Osteocyte (in vitro differentiated cells): Measurements from ENCODE around the gene UCN3. TPM values are rescaled to one million over a fixed set of nuclear protein-coding genes. Genes with fewer than 3 reads are reported as not detected.

ENCODE experiments used
- DNase-seq: peaks from one replicate; pipeline ENCODE4 v3.0.0; 2021; ENCODE audit warnings: mixed read lengths; ENCODE audit not compliant: unreplicated experiment; ENCODE audit errors: extremely low spot score
- H3K27ac Mint-ChIP-seq: one replicate; pipeline ENCODE4 v1.8.0; 2021; ENCODE audit warnings: mild to moderate bottlenecking, mixed read lengths; ENCODE audit not compliant: unreplicated experiment
- H3K27me3 Mint-ChIP-seq: one replicate; pipeline ENCODE4 v1.8.0; 2021; ENCODE audit warnings: mixed read lengths; ENCODE audit not compliant: unreplicated experiment
- H3K36me3 Mint-ChIP-seq: one replicate; pipeline ENCODE4 v1.8.0; 2021; ENCODE audit warnings: mixed read lengths; ENCODE audit not compliant: unreplicated experiment
- H3K4me1 Mint-ChIP-seq: one replicate; pipeline ENCODE4 v1.8.0; 2021; ENCODE audit warnings: mixed read lengths; ENCODE audit not compliant: unreplicated experiment
- H3K4me3 Mint-ChIP-seq: one replicate; pipeline ENCODE4 v1.8.0; 2021; ENCODE audit warnings: mild to moderate bottlenecking, moderate library complexity, mixed read lengths; ENCODE audit not compliant: unreplicated experiment
- H3K9me3 Mint-ChIP-seq: one replicate; pipeline ENCODE4 v1.8.0; 2021; ENCODE audit warnings: mixed read lengths; ENCODE audit not compliant: unreplicated experiment
- total RNA-seq: library from RNA; stranded (reverse); gene quantifications from 2 replicates; pipeline ENCODE4 v1.2.1, GENCODE V29; 2021
- TF ChIP-seq, protein P1 (sequence below): fragments of 200-600 bp; sonication (generic); IDR thresholded peaks from 2 replicates; pipeline ENCODE4 v1.5.0; 2021; ENCODE audit warnings: antibody characterized with exemption, mild to moderate bottlenecking, moderate library complexity

The UCN3 gene
- total RNA-seq, 1 donor from 2014 or later, result not detected

DNA sequence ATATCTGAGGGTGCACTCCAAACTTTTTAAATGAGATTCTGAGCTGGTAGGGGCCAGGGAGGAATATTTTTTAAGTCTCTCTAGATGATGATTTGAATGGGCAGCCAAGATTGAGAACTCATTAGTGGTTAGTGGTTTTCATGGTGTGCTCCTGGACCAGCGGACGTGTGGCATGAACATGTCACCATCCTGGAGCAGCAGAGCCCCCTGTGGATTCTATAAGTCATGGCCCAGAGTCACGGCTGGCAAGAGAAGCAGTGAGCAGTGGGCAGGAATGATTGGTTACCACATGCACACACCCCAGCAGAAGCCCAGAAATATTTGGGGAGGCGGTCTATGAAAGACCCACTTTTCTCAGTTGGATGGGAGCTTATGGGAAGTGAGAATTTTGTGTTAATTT is 21.2 kb upstream of the UCN3 start:
- Mint-ChIP-seq H3K4me1 (no peaks in the 10 kb centered on the region), H3K9me3 (no peaks in the 10 kb centered on the region), H3K27me3 (peaks cover 11% of the 10 kb centered on the region), H3K36me3 (no peaks in the 10 kb centered on the region), H3K27ac (no peak overlapping the region), H3K4me3 (no peak overlapping the region)
- TF ChIP-seq, protein P1, sequence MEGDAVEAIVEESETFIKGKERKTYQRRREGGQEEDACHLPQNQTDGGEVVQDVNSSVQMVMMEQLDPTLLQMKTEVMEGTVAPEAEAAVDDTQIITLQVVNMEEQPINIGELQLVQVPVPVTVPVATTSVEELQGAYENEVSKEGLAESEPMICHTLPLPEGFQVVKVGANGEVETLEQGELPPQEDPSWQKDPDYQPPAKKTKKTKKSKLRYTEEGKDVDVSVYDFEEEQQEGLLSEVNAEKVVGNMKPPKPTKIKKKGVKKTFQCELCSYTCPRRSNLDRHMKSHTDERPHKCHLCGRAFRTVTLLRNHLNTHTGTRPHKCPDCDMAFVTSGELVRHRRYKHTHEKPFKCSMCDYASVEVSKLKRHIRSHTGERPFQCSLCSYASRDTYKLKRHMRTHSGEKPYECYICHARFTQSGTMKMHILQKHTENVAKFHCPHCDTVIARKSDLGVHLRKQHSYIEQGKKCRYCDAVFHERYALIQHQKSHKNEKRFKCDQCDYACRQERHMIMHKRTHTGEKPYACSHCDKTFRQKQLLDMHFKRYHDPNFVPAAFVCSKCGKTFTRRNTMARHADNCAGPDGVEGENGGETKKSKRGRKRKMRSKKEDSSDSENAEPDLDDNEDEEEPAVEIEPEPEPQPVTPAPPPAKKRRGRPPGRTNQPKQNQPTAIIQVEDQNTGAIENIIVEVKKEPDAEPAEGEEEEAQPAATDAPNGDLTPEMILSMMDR, result no peak
- no peak for DNase-seq

DNA sequence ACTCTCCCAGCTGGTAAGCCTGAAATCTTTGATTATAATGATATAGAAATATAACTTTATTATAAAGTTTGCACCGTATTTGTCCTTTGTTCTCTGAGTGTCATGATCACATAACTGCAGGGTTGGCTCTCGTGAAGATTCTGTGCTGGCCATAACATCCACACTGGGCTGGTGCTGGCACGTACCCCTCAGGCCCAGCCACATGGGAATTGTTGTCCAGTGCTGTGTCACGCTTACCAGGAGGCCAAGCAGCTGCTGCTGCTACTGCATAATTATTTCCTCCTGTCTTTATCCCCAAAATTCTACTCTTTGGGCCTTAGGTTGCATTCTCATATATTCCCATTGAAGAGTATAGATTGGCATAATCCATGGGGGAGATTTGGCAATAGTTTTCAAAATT is 20.8 kb upstream of the UCN3 start:
- H3K27ac Mint-ChIP-seq, result no peak overlapping the region
- DNase-seq, result no peak
- H3K36me3 Mint-ChIP-seq, result no peaks in the 10 kb centered on the region
- no peaks in the 10 kb centered on the region for H3K4me1 Mint-ChIP-seq
- no peak overlapping the region for H3K4me3 Mint-ChIP-seq
- TF ChIP-seq, protein P1, result no peak
- H3K9me3 Mint-ChIP-seq, result no peaks in the 10 kb centered on the region
- H3K27me3 Mint-ChIP-seq, result peaks cover 11% of the 10 kb centered on the region

DNA sequence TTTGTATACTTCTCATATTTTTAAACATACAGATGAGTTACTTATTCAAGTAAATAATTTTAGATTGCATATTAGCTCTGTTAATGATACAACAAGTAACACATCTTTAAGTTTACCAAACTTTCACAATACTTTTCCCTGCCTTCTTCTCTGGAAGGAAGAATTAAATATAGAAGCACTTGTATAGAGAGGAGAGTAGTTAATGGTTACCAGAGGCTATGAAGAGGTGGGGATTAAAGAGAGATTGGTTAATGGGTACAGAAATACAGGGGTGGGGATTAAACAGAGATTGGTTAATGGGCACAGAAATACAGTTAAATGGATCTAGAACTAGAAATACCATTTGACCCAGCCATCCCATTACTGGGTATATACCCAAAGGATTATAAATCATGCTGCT is 20.0 kb upstream of the UCN3 start:
- H3K36me3 Mint-ChIP-seq, result no peaks in the 10 kb centered on the region
- TF ChIP-seq, protein P1, result no peak
- no peak overlapping the region for H3K4me3 Mint-ChIP-seq
- no peaks in the 10 kb centered on the region for H3K9me3 Mint-ChIP-seq
- H3K27ac Mint-ChIP-seq, result no peak overlapping the region
- no peak for DNase-seq
- peaks cover 13% of the 10 kb centered on the region for H3K27me3 Mint-ChIP-seq
- H3K4me1 Mint-ChIP-seq, result no peaks in the 10 kb centered on the region

DNA sequence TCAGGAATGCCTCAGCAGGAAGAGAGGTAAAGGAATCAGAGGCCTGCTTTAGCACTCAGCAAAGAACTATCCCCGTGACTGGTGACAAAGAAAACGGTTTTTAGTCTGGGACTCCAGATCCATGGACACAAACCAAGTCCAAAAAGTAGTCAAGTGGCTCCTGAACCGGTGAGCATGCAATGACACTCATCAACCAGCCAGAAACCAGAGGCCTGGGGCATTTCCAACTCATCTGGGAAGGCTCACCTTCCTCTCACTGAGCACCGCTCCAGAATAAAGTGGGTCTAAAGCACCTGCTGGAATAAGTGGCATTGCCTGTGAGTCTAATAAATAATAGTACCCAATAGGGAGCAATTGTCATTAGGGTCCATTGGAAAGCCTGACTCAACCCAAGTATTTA is 17.9 kb upstream of the UCN3 start:
- no peak overlapping the region for H3K27ac Mint-ChIP-seq

DNA sequence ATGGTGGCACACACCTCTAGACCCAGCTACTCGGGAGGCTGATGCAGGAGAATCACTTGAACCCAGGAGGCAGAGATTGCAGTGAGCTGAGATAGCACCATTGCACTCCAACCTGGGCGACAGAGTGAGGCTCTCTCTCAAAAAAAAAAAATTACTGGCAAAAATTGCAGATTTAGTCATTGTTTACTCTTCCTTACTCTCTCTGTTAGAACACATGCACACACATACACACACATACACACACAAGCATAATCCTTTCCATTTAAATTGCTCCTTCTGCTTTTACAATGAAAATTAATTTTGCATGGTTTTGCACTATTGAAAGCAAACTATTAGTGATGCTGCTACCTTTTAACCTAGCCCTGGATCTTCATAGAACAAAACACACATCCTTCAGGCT is 15.4 kb upstream of the UCN3 start:
- no peak overlapping the region for H3K27ac Mint-ChIP-seq
- peaks cover 31% of the 10 kb centered on the region for H3K27me3 Mint-ChIP-seq
- no peaks in the 10 kb centered on the region for H3K36me3 Mint-ChIP-seq
- TF ChIP-seq, protein P1, result no peak
- H3K9me3 Mint-ChIP-seq, result no peaks in the 10 kb centered on the region
- DNase-seq, result no peak
- H3K4me1 Mint-ChIP-seq, result no peaks in the 10 kb centered on the region
- no peak overlapping the region for H3K4me3 Mint-ChIP-seq

More for the DNA sequence above, 17.9 kb upstream of the UCN3 start:
- Mint-ChIP-seq H3K27me3 (peaks cover 23% of the 10 kb centered on the region), H3K36me3 (no peaks in the 10 kb centered on the region), H3K4me3 (no peak overlapping the region), H3K4me1 (no peaks in the 10 kb centered on the region), H3K9me3 (no peaks in the 10 kb centered on the region)
- no peak for DNase-seq
- TF ChIP-seq, protein P1, result no peak
